GM18951 (cell line): ENCODE measurements around the gene TMEM213.

ENCODE experiments used
- POLR2A ChIP-seq: IDR thresholded peaks from 4 replicates; pipeline ENCODE4 v1.6.1; 2011; ENCODE audit warnings: mild to moderate bottlenecking; ENCODE audit not compliant: insufficient read length, insufficient read depth; ENCODE audit errors: extremely low read depth
- in situ Hi-C: fragments of 300-500 bp; cut with MboI; formaldehyde crosslinking; loops from one replicate; pipeline ENCODE4 v1.12.0; 2022; ENCODE audit warnings: low sequenced_read_pairs, mixed read lengths, inconsistent platforms; ENCODE audit not compliant: unreplicated experiment

TMEM213 gene

GRCh38 chr7:138865843-138866242 lies 68.0 kb downstream of the TMEM213 start:
- TF ChIP-seq POLR2A, result no peak
- in situ Hi-C loops, result no loop called here

GRCh38 chr7:138866353-138866752 lies 68.6 kb downstream of the TMEM213 start:
- in situ Hi-C loops, result no loop called here
- TF ChIP-seq POLR2A, result no peak

- in situ Hi-C loops, result no loop called here
- TF ChIP-seq POLR2A, result no peak
Measured at GRCh38 chr7:138867744-138868143, 70.0 kb downstream of the TMEM213 start.

- in situ Hi-C loops, result no loop called here
- no peak for TF ChIP-seq POLR2A
Measured at GRCh38 chr7:138868711-138869110, 70.9 kb downstream of the TMEM213 start.

- in situ Hi-C loops, result no loop called here
- no peak for TF ChIP-seq POLR2A
Measured at GRCh38 chr7:138869353-138869752, 71.6 kb downstream of the TMEM213 start.

GRCh38 chr7:138871065-138871813 lies 73.4 kb downstream of the TMEM213 start:
- TF ChIP-seq POLR2A, result no peak
- in situ Hi-C loops, result no loop called here

GRCh38 chr7:138871814-138872090 lies 74.0 kb downstream of the TMEM213 start:
- in situ Hi-C loops, result no loop called here
- no peak for TF ChIP-seq POLR2A

- in situ Hi-C loops, result no loop called here
- no peak for TF ChIP-seq POLR2A
Measured at GRCh38 chr7:138872576-138872975, 74.8 kb downstream of the TMEM213 start.

- in situ Hi-C loops, result no loop called here
- TF ChIP-seq POLR2A, result no peak
Measured at GRCh38 chr7:138873220-138873892, 75.6 kb downstream of the TMEM213 start.

GRCh38 chr7:138875794-138876193 lies 78.0 kb downstream of the TMEM213 start:
- TF ChIP-seq POLR2A, result no peak

GRCh38 chr7:138876326-138876725 lies 78.5 kb downstream of the TMEM213 start:
- no peak for TF ChIP-seq POLR2A
- in situ Hi-C loops, result no loop called here

More at GRCh38 chr7:138875794-138876193, 78.0 kb downstream of the TMEM213 start:
- in situ Hi-C loops, result no loop called here

GRCh38 chr7:138878051-138878450 lies 80.3 kb downstream of the TMEM213 start:
- no peak for TF ChIP-seq POLR2A
- in situ Hi-C loops, result no loop called here

GRCh38 chr7:138878856-138879255 lies 81.1 kb downstream of the TMEM213 start:
- TF ChIP-seq POLR2A, result no peak
- in situ Hi-C loops, result no loop called here

GRCh38 chr7:138879356-138879755 lies 81.6 kb downstream of the TMEM213 start:
- in situ Hi-C loops, result no loop called here
- TF ChIP-seq POLR2A, result no peak
